G401.6 (cell line): ENCODE data around the gene SLC19A2.

Experiments
- FAIRE-seq: peaks from 2 replicates; lab custom pipeline; 2012; peaks lifted over from hg19 to GRCh38; lab: Jason Lieb, UNC

The SLC19A2 gene

DNA sequence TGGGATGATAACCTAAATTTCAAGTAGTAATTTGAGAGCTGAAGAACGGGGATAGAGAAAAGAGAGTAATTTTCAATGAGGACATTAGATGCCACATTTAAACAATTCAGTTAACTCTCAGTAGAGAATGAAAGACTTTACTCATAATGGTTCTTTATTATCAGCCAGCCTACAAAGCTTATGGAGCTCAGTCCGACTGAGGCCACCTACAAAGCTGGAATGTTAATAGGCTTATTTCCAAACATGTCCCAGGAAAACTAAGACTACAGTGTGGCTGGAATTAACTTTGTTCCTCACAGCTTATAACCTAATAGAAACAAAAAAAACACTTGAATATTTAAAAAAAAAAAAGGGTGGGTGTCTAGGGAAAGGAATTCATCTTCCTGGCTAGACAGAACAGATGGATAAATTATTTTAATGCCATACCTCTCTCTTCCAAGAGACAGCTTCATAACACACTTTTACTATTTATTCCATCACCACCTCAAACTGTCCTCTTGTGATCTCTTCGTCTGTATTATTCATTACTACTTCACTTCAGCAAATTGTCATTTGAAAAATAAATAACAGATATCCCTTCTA is 9.8 kb downstream of the SLC19A2 start:
- no peak for FAIRE-seq

GRCh38 chr1:169474302-169474995 is 11.3 kb downstream of the SLC19A2 start:
- FAIRE-seq, result no peak

- no peak for FAIRE-seq
These were observed 12.4 kb downstream of the SLC19A2 start for GRCh38 chr1:169473347-169473746.

GRCh38 chr1:169472738-169473137 is 13.0 kb downstream of the SLC19A2 start:
- no peak for FAIRE-seq

- FAIRE-seq, result no peak
These were observed 16.8 kb downstream of the SLC19A2 start for GRCh38 chr1:169468982-169469381.

- FAIRE-seq, result peak; percentile 68
These were observed 19.2 kb downstream of the SLC19A2 start for GRCh38 chr1:169466259-169467230.

DNA sequence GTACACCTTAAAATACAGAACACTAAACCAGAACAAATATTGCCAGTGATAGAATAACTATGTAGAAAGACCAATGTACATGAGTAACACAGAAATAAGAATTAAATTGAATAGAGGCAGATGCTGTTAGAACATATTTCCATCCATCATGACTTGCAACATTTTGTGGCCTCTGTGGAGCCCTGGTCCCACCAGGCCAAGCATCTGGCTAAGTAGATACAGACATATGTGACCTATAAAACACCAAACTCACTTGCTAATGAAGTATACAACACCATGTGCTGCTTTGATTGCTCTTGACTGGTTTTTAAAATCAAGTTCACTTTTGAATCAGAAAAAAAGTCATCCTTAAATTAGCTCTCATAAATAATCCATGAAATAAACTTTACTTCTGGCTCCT is 20.5 kb downstream of the SLC19A2 start:
- FAIRE-seq, result no peak

DNA sequence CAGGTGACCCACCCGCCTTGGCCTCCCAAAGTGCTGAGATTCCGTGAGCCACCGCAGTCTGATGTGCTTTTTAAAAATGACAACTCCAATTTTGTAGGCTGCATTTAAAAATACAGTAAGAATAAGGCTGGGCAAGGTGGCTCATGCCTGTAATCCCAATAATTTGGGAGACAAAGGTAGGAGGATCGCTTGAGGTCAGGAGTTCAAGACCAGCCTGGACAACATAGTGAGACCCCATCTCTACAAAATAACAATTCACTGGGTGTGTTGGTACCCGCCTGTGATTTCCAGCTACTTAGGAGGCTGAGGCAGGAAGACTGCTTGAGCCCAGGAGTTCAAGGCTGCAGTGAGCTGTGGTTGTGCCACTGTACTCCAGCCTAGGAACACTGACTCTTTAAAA is 23.4 kb downstream of the SLC19A2 start:
- no peak for FAIRE-seq

GRCh38 chr1:169461390-169462000 is 24.2 kb downstream of the SLC19A2 start:
- no peak for FAIRE-seq

DNA sequence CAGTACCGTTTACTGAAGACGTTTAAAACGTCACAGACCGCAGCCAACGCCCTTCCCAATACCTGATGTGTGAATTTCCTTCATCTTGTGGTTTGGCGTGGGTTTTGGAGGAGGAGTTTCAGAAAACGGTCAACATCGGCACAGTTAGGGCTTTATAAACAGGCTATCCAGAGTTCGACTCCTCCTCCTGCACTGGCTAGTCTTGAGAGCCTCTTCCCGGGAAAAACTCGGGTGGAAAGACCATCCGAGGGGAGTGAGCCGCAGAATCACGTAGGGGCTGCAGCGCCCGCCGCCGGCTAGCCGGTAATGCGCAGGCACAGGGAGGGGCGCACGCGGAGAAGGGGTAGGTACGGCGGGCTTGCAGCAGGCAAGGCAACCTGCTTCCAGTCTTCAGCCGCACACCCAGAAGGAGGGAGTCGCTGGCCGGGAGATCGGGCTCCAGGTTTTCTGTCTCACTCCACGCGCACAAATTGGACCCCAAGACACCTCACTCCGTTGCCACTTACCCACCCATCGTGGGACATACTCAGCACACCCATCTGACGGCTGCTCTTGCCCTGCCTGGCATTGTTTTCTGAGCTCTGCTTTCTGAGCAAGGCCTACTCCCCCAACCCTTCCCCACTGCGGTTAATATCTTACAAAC is 25.4 kb downstream of the SLC19A2 start:
- no peak for FAIRE-seq

DNA sequence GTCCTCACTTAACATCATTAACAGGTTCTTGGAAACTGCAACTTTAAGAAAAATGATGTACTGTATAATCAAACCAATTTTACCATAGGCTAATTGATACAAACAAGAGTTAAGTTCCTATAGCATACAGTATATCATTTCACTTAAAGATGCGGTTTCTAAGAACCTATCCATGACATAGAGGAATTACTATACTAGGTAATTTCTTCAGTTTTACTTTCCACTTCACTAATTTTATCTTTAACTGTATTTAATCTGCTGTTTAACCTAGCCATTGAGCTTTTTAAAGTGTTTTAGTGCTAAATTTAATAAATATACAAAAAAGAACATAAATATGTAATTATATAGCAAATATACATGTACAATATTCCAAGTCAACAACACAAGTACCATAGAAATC is 28.3 kb downstream of the SLC19A2 start:
- no peak for FAIRE-seq

GRCh38 chr1:169456029-169456428 is 29.7 kb downstream of the SLC19A2 start:
- FAIRE-seq, result no peak

- FAIRE-seq, result no peak
These were observed 32.8 kb downstream of the SLC19A2 start for GRCh38 chr1:169452921-169453320.

DNA sequence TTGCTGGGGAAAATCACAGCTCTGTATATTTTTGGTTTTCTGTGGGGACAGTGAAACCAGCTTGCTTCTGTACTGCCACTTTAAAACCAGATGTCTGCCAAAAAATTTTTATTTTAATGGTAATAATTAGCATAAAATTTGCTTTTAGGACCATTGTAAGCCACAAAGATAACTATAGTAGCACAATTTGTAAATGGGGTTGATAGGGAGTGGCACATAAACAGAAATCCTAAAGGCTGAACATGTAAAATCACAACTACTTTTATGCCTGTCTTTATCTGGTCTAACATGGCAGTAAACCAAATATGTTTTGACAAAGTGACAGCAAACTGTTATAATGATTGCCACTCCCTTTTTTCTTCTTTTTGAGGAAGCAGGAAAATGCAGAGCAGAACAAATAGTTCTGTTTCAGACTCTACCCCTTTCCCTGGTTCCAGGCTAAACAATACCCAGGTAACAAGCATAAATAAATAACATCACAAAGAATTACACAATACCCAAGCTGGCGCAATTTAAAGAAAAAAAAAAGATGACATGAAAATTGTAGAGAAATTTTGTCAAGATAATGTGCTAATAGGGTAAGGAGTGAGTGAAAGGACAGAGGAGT is 34.4 kb downstream of the SLC19A2 start:
- FAIRE-seq, result no peak

- no peak for FAIRE-seq
These were observed 41.8 kb downstream of the SLC19A2 start for GRCh38 chr1:169443923-169444322.

GRCh38 chr1:169427081-169427641 is 58.6 kb downstream of the SLC19A2 start, which contains the start of gene CCDC181:
Gene CCDC181 (minus strand): TSS chr1:169427474. CDS start chr1:169424927, 2,547 bp downstream.
- FAIRE-seq, result no peak

DNA sequence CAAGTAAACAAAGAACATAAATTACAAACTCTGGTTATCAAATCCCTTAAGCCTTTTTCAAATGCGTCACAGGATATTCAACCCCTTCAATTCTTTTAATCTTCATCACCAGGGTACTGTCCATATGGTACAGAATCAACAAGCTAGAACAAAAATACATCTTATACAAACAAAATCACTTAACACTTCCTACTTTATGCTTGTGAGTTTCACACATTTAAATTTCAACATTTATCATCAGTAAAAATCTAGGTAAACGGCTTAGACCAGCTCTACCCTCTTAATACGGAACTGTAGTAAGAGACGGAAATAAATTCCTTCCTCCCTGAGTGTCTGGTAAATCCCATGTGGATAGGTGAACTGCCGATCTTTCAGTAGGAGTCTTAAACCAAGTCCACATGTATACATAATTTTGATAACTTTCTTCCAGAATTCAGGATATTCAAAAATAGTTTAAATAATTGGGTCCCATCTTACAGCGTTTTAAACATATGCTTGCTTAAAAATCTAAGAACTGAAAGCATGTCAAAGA is 59.5 kb downstream of the SLC19A2 start:
- FAIRE-seq, result no peak

DNA sequence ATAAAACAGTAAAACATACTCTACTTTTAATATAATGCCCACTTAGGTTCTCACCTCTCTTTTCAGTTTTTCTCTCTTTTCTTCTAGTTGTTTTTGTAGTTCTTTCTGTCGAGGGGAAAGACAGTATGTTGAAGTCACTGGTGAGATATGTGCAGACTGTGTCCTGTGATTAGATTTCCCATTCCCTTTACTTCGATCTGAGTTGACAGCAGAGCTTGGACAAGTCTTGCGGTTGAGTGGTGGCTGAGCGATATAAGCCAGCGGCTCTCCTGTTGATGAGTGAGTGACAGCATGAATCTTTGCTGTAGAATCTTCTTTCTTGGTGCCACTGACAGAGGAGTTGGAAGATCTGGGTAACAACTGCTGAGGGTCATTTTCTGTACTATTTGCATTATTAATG is 64.4 kb downstream of the SLC19A2 start:
- FAIRE-seq, result no peak

- no peak for FAIRE-seq
These were observed 70.8 kb downstream of the SLC19A2 start for GRCh38 chr1:169414952-169415351.
